Osteocyte (in vitro differentiated cells): ENCODE results near the gene CDC25B. TPM values are rescaled to one million over a fixed set of nuclear protein-coding genes. Genes with fewer than 3 reads are reported as not detected.

Source experiments
- DNase-seq: peaks from one replicate; pipeline ENCODE4 v3.0.0; 2021; ENCODE audit warnings: mixed read lengths; ENCODE audit not compliant: unreplicated experiment; ENCODE audit errors: extremely low spot score
- H3K27ac Mint-ChIP-seq: one replicate; pipeline ENCODE4 v1.8.0; 2021; ENCODE audit warnings: mild to moderate bottlenecking, mixed read lengths; ENCODE audit not compliant: unreplicated experiment
- H3K27me3 Mint-ChIP-seq: one replicate; pipeline ENCODE4 v1.8.0; 2021; ENCODE audit warnings: mixed read lengths; ENCODE audit not compliant: unreplicated experiment
- H3K36me3 Mint-ChIP-seq: one replicate; pipeline ENCODE4 v1.8.0; 2021; ENCODE audit warnings: mixed read lengths; ENCODE audit not compliant: unreplicated experiment
- H3K4me1 Mint-ChIP-seq: one replicate; pipeline ENCODE4 v1.8.0; 2021; ENCODE audit warnings: mixed read lengths; ENCODE audit not compliant: unreplicated experiment
- H3K4me3 Mint-ChIP-seq: one replicate; pipeline ENCODE4 v1.8.0; 2021; ENCODE audit warnings: mild to moderate bottlenecking, moderate library complexity, mixed read lengths; ENCODE audit not compliant: unreplicated experiment
- H3K9me3 Mint-ChIP-seq: one replicate; pipeline ENCODE4 v1.8.0; 2021; ENCODE audit warnings: mixed read lengths; ENCODE audit not compliant: unreplicated experiment
- total RNA-seq: library from RNA; stranded (reverse); gene quantifications from 2 replicates; pipeline ENCODE4 v1.2.1, GENCODE V29; 2021
- TF ChIP-seq, protein P1 (sequence below): fragments of 200-600 bp; sonication (generic); IDR thresholded peaks from 2 replicates; pipeline ENCODE4 v1.5.0; 2021; ENCODE audit warnings: antibody characterized with exemption, mild to moderate bottlenecking, moderate library complexity

The CDC25B gene
- total RNA-seq, 1 donor from 2014 or later, result 197 TPM

DNA sequence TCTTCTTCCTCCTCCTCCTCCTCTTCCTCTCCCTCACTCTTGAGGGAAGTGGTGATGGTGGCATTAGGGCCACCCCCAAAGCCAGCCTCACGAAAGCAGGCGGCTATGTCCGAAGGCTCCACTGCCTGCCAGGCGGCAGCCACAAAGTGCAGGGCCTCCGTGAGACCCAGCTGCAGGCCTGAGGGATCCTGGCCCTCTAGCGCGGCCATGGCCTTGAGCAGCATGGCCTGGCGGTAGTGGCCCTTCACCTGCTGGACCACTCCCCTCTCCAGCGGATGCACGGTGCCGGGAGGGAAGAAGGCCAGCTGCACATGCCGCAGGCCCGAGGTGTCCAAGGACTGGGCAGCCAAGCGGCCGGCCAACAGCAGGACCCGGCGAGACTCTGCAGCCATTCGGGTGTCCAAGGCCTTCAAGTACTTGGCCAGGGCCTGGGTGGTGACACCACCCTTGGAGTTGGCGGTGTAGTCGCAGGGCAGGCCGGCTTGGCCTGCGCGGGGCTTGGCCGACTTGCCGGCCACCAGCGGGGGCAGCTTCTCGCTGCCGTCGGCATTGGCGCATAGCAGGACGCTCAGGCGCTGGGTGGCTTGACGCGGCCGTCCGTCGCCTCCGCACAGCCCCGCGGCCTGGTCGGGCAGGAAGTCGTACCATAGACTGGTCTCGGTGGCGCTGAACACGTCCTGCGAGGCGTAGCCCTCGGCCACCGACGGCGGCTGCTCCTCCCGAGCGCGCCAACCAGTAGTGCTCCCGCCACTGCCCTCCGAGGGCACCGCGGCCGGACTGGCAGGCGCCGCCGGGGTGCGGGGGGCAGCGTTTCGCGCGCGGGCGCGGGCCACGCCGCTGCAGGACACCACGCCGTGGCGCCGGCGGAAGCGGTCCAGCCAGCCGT lies 10.6 kb upstream of the CDC25B start:
- peaks cover 2% of the 10 kb centered on the region for H3K36me3 Mint-ChIP-seq
- peak overlapping the region; percentile 14 for H3K27ac Mint-ChIP-seq
- no peaks in the 10 kb centered on the region for H3K9me3 Mint-ChIP-seq
- H3K27me3 Mint-ChIP-seq, result no peaks in the 10 kb centered on the region
- H3K4me3 Mint-ChIP-seq, result peak overlapping the region; percentile 83
- H3K4me1 Mint-ChIP-seq, result peaks cover 41% of the 10 kb centered on the region
- TF ChIP-seq, protein P1, sequence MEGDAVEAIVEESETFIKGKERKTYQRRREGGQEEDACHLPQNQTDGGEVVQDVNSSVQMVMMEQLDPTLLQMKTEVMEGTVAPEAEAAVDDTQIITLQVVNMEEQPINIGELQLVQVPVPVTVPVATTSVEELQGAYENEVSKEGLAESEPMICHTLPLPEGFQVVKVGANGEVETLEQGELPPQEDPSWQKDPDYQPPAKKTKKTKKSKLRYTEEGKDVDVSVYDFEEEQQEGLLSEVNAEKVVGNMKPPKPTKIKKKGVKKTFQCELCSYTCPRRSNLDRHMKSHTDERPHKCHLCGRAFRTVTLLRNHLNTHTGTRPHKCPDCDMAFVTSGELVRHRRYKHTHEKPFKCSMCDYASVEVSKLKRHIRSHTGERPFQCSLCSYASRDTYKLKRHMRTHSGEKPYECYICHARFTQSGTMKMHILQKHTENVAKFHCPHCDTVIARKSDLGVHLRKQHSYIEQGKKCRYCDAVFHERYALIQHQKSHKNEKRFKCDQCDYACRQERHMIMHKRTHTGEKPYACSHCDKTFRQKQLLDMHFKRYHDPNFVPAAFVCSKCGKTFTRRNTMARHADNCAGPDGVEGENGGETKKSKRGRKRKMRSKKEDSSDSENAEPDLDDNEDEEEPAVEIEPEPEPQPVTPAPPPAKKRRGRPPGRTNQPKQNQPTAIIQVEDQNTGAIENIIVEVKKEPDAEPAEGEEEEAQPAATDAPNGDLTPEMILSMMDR, result no peak
- no peak for DNase-seq

DNA sequence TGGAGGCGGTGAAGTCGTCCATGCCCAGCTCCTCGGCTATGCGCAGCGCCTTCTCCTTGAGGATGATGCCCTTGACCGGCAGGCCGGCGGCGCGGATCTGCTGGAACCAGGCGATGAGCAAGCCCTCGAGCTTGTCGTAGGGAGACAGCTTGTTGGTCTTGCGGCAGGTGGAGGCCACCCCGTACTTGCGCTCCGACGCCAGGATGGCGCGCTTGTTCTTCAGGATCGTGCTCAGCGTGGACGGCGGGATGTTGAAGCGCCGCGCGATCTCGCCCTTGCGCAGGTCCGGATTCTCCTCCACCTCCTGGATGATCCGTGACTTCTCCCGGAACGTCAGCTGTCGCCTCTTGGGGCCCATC lies 10.0 kb upstream of the CDC25B start:
- H3K9me3 Mint-ChIP-seq, result no peaks in the 10 kb centered on the region
- no peak for DNase-seq
- peak overlapping the region; percentile 83 for H3K4me3 Mint-ChIP-seq
- TF ChIP-seq, protein P1, result no peak
- H3K27me3 Mint-ChIP-seq, result no peaks in the 10 kb centered on the region
- H3K4me1 Mint-ChIP-seq, result peaks cover 35% of the 10 kb centered on the region
- peaks cover 2% of the 10 kb centered on the region for H3K36me3 Mint-ChIP-seq
- peak overlapping the region; percentile 78 for H3K27ac Mint-ChIP-seq

DNA sequence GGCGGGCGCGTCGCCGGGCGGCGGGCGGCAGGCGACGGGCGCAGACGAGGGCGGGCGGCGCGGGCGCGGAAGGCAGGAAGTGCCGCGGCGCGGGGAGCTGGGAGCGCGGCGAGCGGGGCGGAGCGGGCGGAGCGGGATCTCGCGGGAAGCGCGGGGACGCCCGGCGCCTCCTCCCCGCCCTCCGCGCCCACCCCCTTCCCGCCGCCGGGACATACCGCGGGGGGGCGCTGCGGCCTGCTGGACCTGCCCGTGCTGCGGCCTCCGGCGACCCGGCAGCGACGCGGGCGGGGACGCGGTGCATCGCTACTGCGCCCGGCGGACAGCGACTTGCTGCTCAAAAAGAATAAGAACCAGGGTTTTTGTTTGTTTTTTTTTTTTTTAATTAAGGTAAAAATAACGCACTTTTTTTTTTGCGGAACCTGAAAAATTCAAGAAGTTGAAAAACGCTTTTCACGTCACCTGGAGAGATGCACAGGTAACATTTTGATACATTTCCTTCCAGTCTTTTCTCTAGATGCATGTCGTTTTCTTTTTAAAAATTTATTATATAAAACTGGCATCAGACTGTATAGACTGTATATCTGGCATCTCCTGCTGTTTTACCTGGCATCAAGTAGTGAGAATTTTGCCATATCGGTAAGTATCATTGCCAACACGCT lies 9.3 kb upstream of the CDC25B start, which contains the start of gene CENPB:
Gene CENPB (minus strand): TSS at position 76 of the 659 bp plus-strand sequence. CDS start 257 bp downstream, outside the sequence.
- Mint-ChIP-seq H3K4me3 (peak within 1 kb of the TSS; percentile 83), H3K9me3 (no peaks in the 10 kb centered on the region), H3K4me1 (peaks cover 32% of the 10 kb centered on the region), H3K36me3 (peaks cover 2% of the 10 kb centered on the region), H3K27me3 (no peaks in the 10 kb centered on the region), H3K27ac (peak within 1 kb of the TSS; percentile 78)
- TF ChIP-seq, protein P1, result peak; percentile 95
- DNase-seq, result peak; percentile 98

DNA sequence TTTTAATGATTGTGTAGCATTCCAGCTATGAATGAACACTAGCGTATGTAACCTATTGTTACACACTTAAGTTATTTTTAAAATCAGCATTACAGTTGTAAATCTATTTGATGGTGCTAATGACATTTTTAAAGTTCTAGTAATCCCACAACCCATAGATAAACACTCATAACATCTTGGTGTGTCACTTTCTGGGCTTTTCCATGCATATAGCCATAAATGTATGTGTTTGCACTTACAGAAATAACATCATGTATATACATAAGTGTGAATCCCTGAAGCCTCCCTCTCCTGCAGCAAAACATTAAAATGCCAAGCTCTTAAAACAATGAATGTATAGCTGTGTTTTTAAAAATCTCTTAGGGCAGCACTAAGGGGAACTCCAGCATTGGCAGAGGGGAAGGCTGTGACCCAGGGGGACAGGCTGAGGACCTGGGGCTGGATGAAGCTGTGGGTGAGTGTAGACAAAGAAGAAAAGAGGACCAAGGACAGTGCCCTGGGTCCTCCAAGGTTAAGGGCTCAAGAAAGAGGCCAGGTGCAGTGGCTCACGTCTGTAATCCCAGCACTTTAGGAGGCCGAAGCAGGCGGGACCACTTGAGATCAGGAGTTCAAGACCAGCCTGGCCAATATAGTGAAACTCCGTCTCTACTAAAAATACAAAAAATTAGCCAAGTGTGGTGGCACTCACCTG lies 8.6 kb upstream of the CDC25B start:
- peaks cover 32% of the 10 kb centered on the region for H3K4me1 Mint-ChIP-seq
- peak overlapping the region; percentile 59 for H3K4me3 Mint-ChIP-seq
- no peak overlapping the region for H3K27ac Mint-ChIP-seq
- no peak for DNase-seq
- H3K27me3 Mint-ChIP-seq, result no peaks in the 10 kb centered on the region
- no peaks in the 10 kb centered on the region for H3K9me3 Mint-ChIP-seq
- peaks cover 2% of the 10 kb centered on the region for H3K36me3 Mint-ChIP-seq
- TF ChIP-seq, protein P1, result no peak
